Transverse colon (tissue), 4 donors: Measurements from ENCODE around the gene SMAD5.

Experiments
- POLR2A ChIP-seq: fragments of 450-650 bp; IDR thresholded peaks from one replicate; pipeline ENCODE4 v1.6.1; 2016; ENCODE audit warnings: antibody characterized with exemption, mild to moderate bottlenecking, moderate library complexity
- POLR2AphosphoS5 ChIP-seq, 3 donors: sonication (generic); formaldehyde crosslinking; IDR thresholded peaks; one replicate each; pipeline ENCODE4 v1.6.1; 2016; ENCODE audit warnings: antibody characterized with exemption in 3 of 3
- TF ChIP-seq, protein P1 (sequence below), 5 experiments: fragments of 200-600 bp in 3 of 5; fragments of 450-650 bp in 2 of 5; sonication (generic) in 3 of 5; IDR thresholded peaks; 1 replicate in 2 of 5; 2 replicates in 3 of 5; pipeline ENCODE4 v1.5.1; 2016 to 2017; ENCODE audit warnings: antibody characterized with exemption in 5 of 5, inconsistent platforms in 3 of 5, mild to moderate bottlenecking in 2 of 5, moderate library complexity in 1 of 5

DNA sequence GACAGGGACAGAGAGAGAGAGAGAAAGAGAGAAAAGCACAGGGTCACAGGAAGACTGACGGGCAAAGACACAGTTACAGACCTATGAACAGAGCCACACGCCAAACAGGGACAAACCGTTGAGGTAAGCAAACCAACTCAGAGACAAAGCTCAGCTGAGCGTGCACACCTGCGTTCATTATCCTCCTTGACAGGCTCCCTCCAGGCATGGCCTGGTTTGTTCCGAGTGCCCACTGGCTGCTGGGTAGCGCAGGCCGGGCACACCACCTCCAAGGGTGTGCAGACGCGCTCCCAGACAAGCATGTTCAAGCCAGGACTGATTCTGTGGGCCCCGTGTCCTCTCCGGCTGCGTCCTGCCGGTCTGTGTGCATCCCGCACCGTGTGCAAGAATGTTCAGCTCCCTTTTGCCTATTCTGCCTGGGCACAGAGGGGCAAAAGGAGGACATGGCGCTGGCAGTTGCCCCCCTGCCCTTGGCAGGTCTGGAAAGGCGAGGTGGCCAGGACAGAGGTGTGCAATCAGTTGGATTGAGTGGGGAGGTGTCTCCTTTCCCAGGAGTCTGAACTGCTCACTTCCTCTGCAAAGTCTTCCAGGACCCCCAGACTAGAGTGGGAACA, 60.8 kb downstream of the SMAD5 start:
- no peak for TF ChIP-seq POLR2AphosphoS5 (IDR thresholded peaks at IDR 0.05)
- no peak for TF ChIP-seq POLR2A
- TF ChIP-seq, protein P1, sequence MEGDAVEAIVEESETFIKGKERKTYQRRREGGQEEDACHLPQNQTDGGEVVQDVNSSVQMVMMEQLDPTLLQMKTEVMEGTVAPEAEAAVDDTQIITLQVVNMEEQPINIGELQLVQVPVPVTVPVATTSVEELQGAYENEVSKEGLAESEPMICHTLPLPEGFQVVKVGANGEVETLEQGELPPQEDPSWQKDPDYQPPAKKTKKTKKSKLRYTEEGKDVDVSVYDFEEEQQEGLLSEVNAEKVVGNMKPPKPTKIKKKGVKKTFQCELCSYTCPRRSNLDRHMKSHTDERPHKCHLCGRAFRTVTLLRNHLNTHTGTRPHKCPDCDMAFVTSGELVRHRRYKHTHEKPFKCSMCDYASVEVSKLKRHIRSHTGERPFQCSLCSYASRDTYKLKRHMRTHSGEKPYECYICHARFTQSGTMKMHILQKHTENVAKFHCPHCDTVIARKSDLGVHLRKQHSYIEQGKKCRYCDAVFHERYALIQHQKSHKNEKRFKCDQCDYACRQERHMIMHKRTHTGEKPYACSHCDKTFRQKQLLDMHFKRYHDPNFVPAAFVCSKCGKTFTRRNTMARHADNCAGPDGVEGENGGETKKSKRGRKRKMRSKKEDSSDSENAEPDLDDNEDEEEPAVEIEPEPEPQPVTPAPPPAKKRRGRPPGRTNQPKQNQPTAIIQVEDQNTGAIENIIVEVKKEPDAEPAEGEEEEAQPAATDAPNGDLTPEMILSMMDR (IDR thresholded peaks at IDR 0.05), result no peak
